CD4-positive, alpha-beta T cell treated with Interleukin-1 beta for 1 hour (primary cell): ENCODE measurements around the gene NKAIN2.

Source experiments
- DNase-seq, 2 donors: peaks; one replicate each; pipeline ENCODE4 v3.0.0-alpha.2; 2020 to 2022

The NKAIN2 gene

GRCh38 chr6:124783344-124783743, 979.7 kb downstream of the NKAIN2 start:
- DNase-seq, result no peak

- DNase-seq, result no peak
Measured at GRCh38 chr6:124791156-124791555, 987.5 kb downstream of the NKAIN2 start.

- no peak for DNase-seq
Measured at GRCh38 chr6:124792386-124792785, 988.7 kb downstream of the NKAIN2 start.

- no peak for DNase-seq
Measured at GRCh38 chr6:124793398-124793797, 989.7 kb downstream of the NKAIN2 start.

GRCh38 chr6:124795643-124796463, 992.2 kb downstream of the NKAIN2 start:
- no peak for DNase-seq

- DNase-seq, result no peak
Measured at GRCh38 chr6:124796464-124796970, 992.9 kb downstream of the NKAIN2 start.

- no peak for DNase-seq
Measured at GRCh38 chr6:124797224-124797623, 993.6 kb downstream of the NKAIN2 start.

GRCh38 chr6:124798942-124799496, 995.4 kb downstream of the NKAIN2 start:
- no peak for DNase-seq

- DNase-seq, result no peak
Measured at GRCh38 chr6:124799638-124800037, 996.0 kb downstream of the NKAIN2 start.

GRCh38 chr6:124800222-124800621, 996.6 kb downstream of the NKAIN2 start:
- DNase-seq, result no peak

- DNase-seq, result no peak
Measured at GRCh38 chr6:124812067-124812466, 1008.4 kb downstream of the NKAIN2 start.

- peak in 1 of 2 donors; percentile 0 for DNase-seq
Measured at GRCh38 chr6:124819346-124819745, 1015.7 kb downstream of the NKAIN2 start.

- no peak for DNase-seq
Measured at GRCh38 chr6:124822204-124822613, 1018.5 kb downstream of the NKAIN2 start.

GRCh38 chr6:124822721-124823120, 1019.1 kb downstream of the NKAIN2 start:
- DNase-seq, result no peak

GRCh38 chr6:124823240-124824111, 1019.8 kb downstream of the NKAIN2 start:
- no peak for DNase-seq

- no peak for DNase-seq
Measured at GRCh38 chr6:124825564-124825963, 1021.9 kb downstream of the NKAIN2 start.

- no peak for DNase-seq
Measured at GRCh38 chr6:124829822-124830221, 1026.2 kb downstream of the NKAIN2 start.

- DNase-seq, result no peak
Measured at GRCh38 chr6:124830506-124830905, 1026.8 kb downstream of the NKAIN2 start.

GRCh38 chr6:124854338-124854922, 1050.8 kb downstream of the NKAIN2 start:
- no peak for DNase-seq

GRCh38 chr6:124857746-124858145, 1054.1 kb downstream of the NKAIN2 start:
- no peak for DNase-seq

- DNase-seq, result no peak
Measured at GRCh38 chr6:124858564-124858963, 1054.9 kb downstream of the NKAIN2 start.

GRCh38 chr6:124859366-124859765, 1055.7 kb downstream of the NKAIN2 start:
- no peak for DNase-seq

- DNase-seq, result no peak
Measured at GRCh38 chr6:124866040-124866439, 1062.4 kb downstream of the NKAIN2 start.
